Measurements from ENCODE around the gene ICAM5.

- no peak for TF ChIP-seq SP1 (IDR thresholded peaks at IDR 0.05)
- no peak for TF ChIP-seq ARNT (IDR thresholded peaks at IDR 0.05)
- TF ChIP-seq TARDBP (IDR thresholded peaks at IDR 0.05) = no peak
- no peak for TF ChIP-seq FOXM1 (IDR thresholded peaks at IDR 0.05; ENCODE audit: borderline replicate concordance)
- TF ChIP-seq ELF4 (IDR thresholded peaks at IDR 0.05) = no peak
- no peak for TF ChIP-seq CTBP1 (IDR thresholded peaks at IDR 0.05; ENCODE audit: borderline replicate concordance)
- no peak for TF ChIP-seq L3MBTL2 (conservative IDR thresholded peaks at IDR 0.05)
- no peak for TF ChIP-seq FOXK2 (IDR thresholded peaks at IDR 0.05)
These were observed 35.5 kb upstream of the ICAM5 start for GRCh38 chr19:10254244-10254643.

Data from HEK293T (cell line).